Endothelial cell of umbilical vein (primary cell): Measurements from ENCODE around the gene CCT5.
"Not testable (repeated sequence)": the region's sequence is repeated elsewhere in the genome, so short reads cannot be mapped to it uniquely, and the experiment has no call there.

Experiments used
- CTCF ChIP-seq, 2 donors: IDR thresholded peaks; 1 replicate in 1 of 2; 2 replicates in 1 of 2; pipeline ENCODE4 v1.5.1; 2011; ENCODE audit warnings: low read length in 2 of 2, mild to moderate bottlenecking in 2 of 2, moderate library complexity in 2 of 2, control low read depth in 1 of 2, inconsistent platforms in 1 of 2, low read depth in 1 of 2; ENCODE audit not compliant: insufficient read depth in 1 of 2; ENCODE audit errors: extremely low read depth in 1 of 2
- EZH2 ChIP-seq: IDR thresholded peaks from 2 replicates; pipeline ENCODE4 v1.6.1; 2012; ENCODE audit warnings: borderline replicate concordance, low read depth, mild to moderate bottlenecking, moderate library complexity, low read length, inconsistent platforms; ENCODE audit not compliant: severe bottlenecking
- JUN ChIP-seq: IDR thresholded peaks from 2 replicates; pipeline ENCODE4 v1.6.1; 2011; ENCODE audit warnings: borderline replicate concordance, low read depth; ENCODE audit not compliant: insufficient read length, insufficient read depth
- MAX ChIP-seq: IDR thresholded peaks from 2 replicates; pipeline ENCODE4 v1.6.1; 2011; ENCODE audit not compliant: insufficient read depth, insufficient read length
- MYC ChIP-seq: IDR thresholded peaks from one replicate; pipeline ENCODE4 v1.6.1; 2011; ENCODE audit warnings: mild to moderate bottlenecking, low read depth, low read length
- POLR2AphosphoS5 ChIP-seq: IDR thresholded peaks from 2 replicates; pipeline ENCODE4 v1.6.1; 2012; ENCODE audit warnings: low read depth, mild to moderate bottlenecking, control low read depth, low read length, moderate library complexity; ENCODE audit not compliant: insufficient read depth

GRCh38 chr5:10285362-10285761 lies 35.3 kb downstream of the CCT5 start:
- TF ChIP-seq POLR2AphosphoS5; MAX; CTCF (IDR thresholded peaks at IDR 0.05; ENCODE audit: extremely low read depth in 1 of 2, insufficient read depth in 1 of 2, low read depth in 1 of 2, low read length in 2 of 2); MYC; JUN; EZH2: not testable (repeated sequence)
